ENCODE data around the gene BTBD19. TPM values are rescaled to one million over a fixed set of nuclear protein-coding genes. Genes with fewer than 3 reads are reported as not detected.

The BTBD19 gene
- total RNA-seq, 1 donor from 2014 or later = 15.1 TPM

DNA sequence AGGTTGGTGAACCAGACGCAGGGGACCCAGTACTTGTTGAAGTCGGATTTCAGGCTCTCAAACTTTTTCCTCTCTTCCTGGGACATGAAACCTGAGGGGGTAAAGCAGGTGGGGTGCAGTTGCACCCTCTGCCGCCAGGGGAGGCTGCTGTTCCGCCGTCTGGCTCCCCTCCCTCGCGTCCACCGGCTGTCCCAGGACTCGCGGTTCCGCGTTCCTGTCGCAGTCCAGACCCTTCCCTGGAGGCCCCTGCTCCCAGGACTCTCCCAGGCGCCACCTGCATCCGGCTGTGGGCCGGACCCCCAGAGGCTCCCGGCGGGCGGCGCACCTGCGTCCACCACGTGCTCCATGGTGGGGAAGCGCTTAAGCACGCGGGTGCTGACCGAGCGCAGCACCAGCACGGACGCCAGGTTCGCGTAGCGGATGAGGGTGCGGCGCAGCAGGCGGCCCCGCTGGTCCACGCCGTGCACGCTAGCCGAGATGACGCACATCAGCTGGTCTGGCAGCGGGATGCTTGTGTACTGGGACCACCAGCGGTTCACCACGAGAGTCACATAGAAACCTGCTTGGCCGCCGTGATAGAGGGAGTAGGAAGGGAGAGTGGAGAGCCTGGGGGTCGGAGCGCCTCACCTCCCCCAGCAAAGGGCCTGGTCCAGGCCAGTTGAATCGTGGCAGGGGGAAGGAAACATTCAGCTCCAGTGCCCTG, 22.0 kb upstream of the BTBD19 start:
- Histone ChIP-seq H3K27me3 (no peaks in the 10 kb centered on the region), H3K9me3 (no peaks in the 10 kb centered on the region), H3K36me3 (no peaks in the 10 kb centered on the region), H3K4me3 (peak overlapping the region; percentile 55 to 79), H3K4me1 (peaks cover 8 to 17% of the 10 kb centered on the region in 2 donors), H3K27ac (peak overlapping the region; percentile 66 to 85)
- DNase-seq (ENCODE audit: low spot score in 2 of 2) = peak in 1 of 2 donors; percentile 84
- intact Hi-C loops (cut with DNase I) = loop anchor here (5.0 kb wide), 1 partner anchor 226 kb away; the partner anchor contains the start of genes HECTD3 and UROD
- TF ChIP-seq CTCF (IDR thresholded peaks at IDR 0.05) = peak; percentile 99 to 100 (median 99)

GRCh38 chr1:44786841-44787426, 21.4 kb upstream of the BTBD19 start:
- DNase-seq (ENCODE audit: low spot score in 2 of 2) = no peak
- Histone ChIP-seq H3K9me3 (no peaks in the 10 kb centered on the region), H3K27me3 (no peaks in the 10 kb centered on the region), H3K4me1 (peaks cover 8 to 17% of the 10 kb centered on the region in 2 donors), H3K27ac (peak overlapping the region; percentile 66 to 85), H3K4me3 (peak overlapping the region in 1 of 2 donors; percentile 79), H3K36me3 (no peaks in the 10 kb centered on the region)
- intact Hi-C loops (cut with DNase I) = loop anchor here (5.0 kb wide), 1 partner anchor 225 kb away; the partner anchor contains the start of genes HECTD3 and UROD
- TF ChIP-seq CTCF (IDR thresholded peaks at IDR 0.05) = no peak

DNA sequence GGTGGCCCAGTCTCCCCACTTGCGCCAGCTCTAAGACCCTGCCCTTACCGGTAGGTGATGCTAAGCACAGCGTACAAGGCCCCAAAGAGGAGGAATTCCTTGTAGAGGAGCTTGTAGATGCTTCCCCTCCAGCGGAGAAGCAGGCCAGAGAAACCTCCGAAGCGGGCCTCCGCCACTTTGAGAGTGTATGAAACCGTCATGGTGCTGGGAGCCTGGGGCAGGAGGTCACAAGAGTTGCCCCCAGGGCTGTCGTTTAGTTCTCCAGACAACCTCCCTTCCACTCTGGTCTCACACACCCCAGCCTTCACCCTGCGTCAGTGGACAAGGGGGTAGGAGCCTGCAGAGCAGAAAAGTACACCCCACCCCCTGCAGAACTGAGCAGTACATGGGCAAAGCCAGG, 20.8 kb upstream of the BTBD19 start:
- intact Hi-C loops (cut with DNase I) = loop anchor here (5.0 kb wide), 1 partner anchor 225 kb away; the partner anchor contains the start of genes HECTD3 and UROD
- no peak for DNase-seq (ENCODE audit: low spot score in 2 of 2)
- no peak for TF ChIP-seq CTCF (IDR thresholded peaks at IDR 0.05)
- Histone ChIP-seq H3K9me3 (no peaks in the 10 kb centered on the region), H3K4me1 (peaks cover 8 to 17% of the 10 kb centered on the region in 2 donors), H3K4me3 (no peak overlapping the region), H3K27ac (peak overlapping the region; percentile 3 to 85), H3K36me3 (no peaks in the 10 kb centered on the region), H3K27me3 (no peaks in the 10 kb centered on the region)

DNA sequence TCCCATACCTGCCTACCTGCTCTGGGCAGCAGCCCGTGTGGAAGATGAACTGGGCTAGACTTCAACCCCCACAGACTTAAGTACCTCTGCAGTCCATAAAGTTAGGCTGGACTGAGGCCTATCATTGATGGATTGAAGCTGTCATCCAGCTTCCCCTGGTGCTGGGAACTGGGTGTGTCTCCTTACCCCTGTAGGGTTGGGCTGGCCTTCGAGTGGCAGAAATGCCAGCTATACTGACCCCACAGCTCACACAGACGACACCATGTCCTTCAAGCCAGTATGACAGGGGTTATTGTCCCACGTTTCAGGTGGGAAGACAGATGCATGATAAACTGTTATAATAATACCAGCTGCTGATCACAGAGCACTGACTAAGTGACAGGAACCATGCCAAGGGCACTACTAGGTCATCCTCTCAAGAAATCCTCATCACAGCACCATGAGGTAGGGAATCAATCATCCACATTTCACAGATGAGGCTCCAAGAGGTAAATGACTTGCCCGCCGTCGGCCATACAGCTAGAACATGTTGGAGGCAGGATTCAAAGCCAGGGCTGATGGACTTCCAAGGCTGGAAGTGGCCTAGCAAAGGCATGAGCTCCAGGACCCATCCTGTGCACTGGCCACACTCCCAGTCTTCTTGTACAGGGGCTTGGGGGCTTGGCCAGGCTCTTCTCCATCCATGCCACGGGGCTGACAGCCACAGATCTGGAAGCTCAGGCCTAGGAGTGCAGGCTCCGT, 20.0 kb upstream of the BTBD19 start, which contains the start of gene BEST4:
Gene BEST4, minus strand, starts transcription at position 51 of the 741 bp plus-strand sequence. CDS start 465 bp downstream, outside the sequence.
- DNase-seq (ENCODE audit: low spot score in 2 of 2) = no peak
- intact Hi-C loops (cut with DNase I) = loop anchor here (5.0 kb wide), 1 partner anchor 224 kb away; the partner anchor contains the start of genes HECTD3 and UROD
- no peak for TF ChIP-seq CTCF (IDR thresholded peaks at IDR 0.05)
- H3K4me1 ChIP-seq = peaks cover 8 to 17% of the 10 kb centered on the region in 2 donors
- H3K4me3 ChIP-seq = no peak within 1 kb of the TSS
- no peaks in the 10 kb centered on the region for H3K9me3 ChIP-seq
- H3K36me3 ChIP-seq = no peaks in the 10 kb centered on the region
- no peaks in the 10 kb centered on the region for H3K27me3 ChIP-seq
- H3K27ac ChIP-seq = peak within 1 kb of the TSS; percentile 66 to 85

DNA sequence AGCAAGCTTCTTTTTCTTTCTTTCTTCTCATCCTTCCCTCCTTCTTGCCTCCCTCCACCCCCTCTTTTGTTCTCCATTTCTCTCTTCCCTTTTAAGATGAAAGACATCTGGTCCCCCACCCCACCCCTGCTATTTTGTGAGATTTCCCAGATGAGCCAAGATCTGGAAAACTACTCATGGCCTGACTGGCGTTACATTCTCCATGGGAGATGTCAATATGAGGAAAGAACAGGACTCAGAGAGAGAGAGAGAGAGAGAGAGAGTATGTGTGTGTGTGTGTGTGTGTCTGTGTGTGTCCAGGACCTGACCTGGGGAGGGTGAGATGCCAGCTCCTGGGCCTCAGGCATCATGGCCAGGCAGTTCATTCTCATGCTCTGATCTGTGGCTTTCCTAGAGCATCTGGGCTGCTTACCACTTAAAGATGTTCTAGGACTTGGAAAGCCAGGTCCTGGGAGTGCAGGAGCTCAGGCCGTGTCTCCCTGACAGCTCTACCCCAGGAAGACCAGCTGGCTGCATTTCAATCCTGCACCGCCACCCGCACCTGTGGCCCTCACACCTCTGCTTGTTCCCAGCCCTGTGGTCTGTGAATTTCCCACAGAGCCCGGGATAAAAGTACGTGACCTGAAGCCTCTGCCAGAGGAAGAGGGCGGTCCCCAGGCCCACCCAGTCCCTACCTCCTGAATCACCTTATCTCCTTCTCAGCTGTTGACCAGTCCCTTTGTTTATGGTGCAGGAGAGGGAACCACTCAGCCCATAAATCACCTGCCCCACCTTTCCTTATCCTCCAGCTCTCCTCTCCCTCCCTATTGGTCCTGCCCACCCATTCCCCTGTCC, 17.1 kb upstream of the BTBD19 start:
- Histone ChIP-seq H3K27ac (no peak overlapping the region), H3K36me3 (no peaks in the 10 kb centered on the region), H3K4me1 (no peaks in the 10 kb centered on the region), H3K4me3 (no peak overlapping the region), H3K9me3 (no peaks in the 10 kb centered on the region), H3K27me3 (no peaks in the 10 kb centered on the region)
- intact Hi-C loops (cut with DNase I) = no loop called here
- DNase-seq (ENCODE audit: low spot score in 2 of 2) = no peak
- TF ChIP-seq CTCF (IDR thresholded peaks at IDR 0.05) = no peak
